ENCODE data around the gene TMC4. TPM values are rescaled to one million over a fixed set of nuclear protein-coding genes. Genes with fewer than 3 reads are reported as not detected.
A peak's percentile ranks its signal among the peaks of the same experiment; 100 is the strongest.

TMC4 gene
- total RNA-seq, 4 donors from 2014 or later: 0.87 to 1.6 TPM; not detected in 2

- H3K4me3 ChIP-seq: no peak overlapping the region
- H3K4me1 ChIP-seq: peaks cover 69 to 79% of the 10 kb centered on the region in 2 donors
- in situ Hi-C loops (cut with MboI; ENCODE audit: low sequenced_read_pairs in 4 of 4): loop anchor here in 1 of 4 donors (10.0 kb wide), 1 partner anchor 248 kb away; no protein-coding TSS in a partner anchor
These were observed 33.8 kb upstream of the TMC4 start for GRCh38 chr19:54206831-54207177.

GRCh38 chr19:54206030-54206830, 33.3 kb upstream of the TMC4 start:
- intact Hi-C loops (cut with DNase I; ENCODE audit: low total_unique reads) (loop anchor here (10.0 kb wide), 1 partner anchor 1399 kb away; the partner anchor contains the start of genes ZNF524 and ZNF865), in situ Hi-C loops (cut with MboI; ENCODE audit: low sequenced_read_pairs in 4 of 4) (loop anchor here in 1 of 4 donors (10.0 kb wide), 1 partner anchor 249 kb away; no protein-coding TSS in a partner anchor)
- Histone ChIP-seq H3K27ac (peak overlapping the region; percentile 5 to 95 (median 84)), H3K9me3 (no peaks in the 10 kb centered on the region), H3K27me3 (no peaks in the 10 kb centered on the region), H3K4me3 (no peak overlapping the region), H3K4me1 (peaks cover 75 to 83% of the 10 kb centered on the region in 2 donors), H3K36me3 (peaks cover 0 to 63% of the 10 kb centered on the region in 2 donors)
- DNase-seq (no peak), ATAC-seq (no peak)
- TF ChIP-seq POLR2A (IDR thresholded peaks at IDR 0.05): no peak
- no peak for TF ChIP-seq CTCF (IDR thresholded peaks at IDR 0.05 in 4 of 5, conservative IDR thresholded peaks at IDR 0.05 in 1 of 5)

More at GRCh38 chr19:54206831-54207177, 33.8 kb upstream of the TMC4 start:
- H3K27ac ChIP-seq: peak overlapping the region; percentile 74 to 95 (median 86)
- H3K9me3 ChIP-seq: no peaks in the 10 kb centered on the region
- peaks cover 0 to 63% of the 10 kb centered on the region in 2 donors for H3K36me3 ChIP-seq
- no peak for TF ChIP-seq CTCF (IDR thresholded peaks at IDR 0.05 in 4 of 5, conservative IDR thresholded peaks at IDR 0.05 in 1 of 5)
- no peak for TF ChIP-seq POLR2A (IDR thresholded peaks at IDR 0.05)
- ATAC-seq (no peak), DNase-seq (no peak)
- no peaks in the 10 kb centered on the region for H3K27me3 ChIP-seq
- intact Hi-C loops (cut with DNase I; ENCODE audit: low total_unique reads): loop anchor here (10.0 kb wide), 1 partner anchor 1398 kb away; the partner anchor contains the start of genes ZNF524 and ZNF865

- in situ Hi-C loops (cut with MboI; ENCODE audit: low sequenced_read_pairs in 4 of 4) (loop anchor here in 1 of 4 donors (10.0 kb wide), 1 partner anchor 250 kb away; no protein-coding TSS in a partner anchor), intact Hi-C loops (cut with DNase I; ENCODE audit: low total_unique reads) (loop anchor here (5.0 to 10.0 kb wide), 3 partner anchors 43 to 1400 kb away; partner anchors contain the start of genes ZNF524 and ZNF865)
- no peak for TF ChIP-seq CTCF (IDR thresholded peaks at IDR 0.05 in 4 of 5, conservative IDR thresholded peaks at IDR 0.05 in 1 of 5)
- TF ChIP-seq POLR2A (IDR thresholded peaks at IDR 0.05): no peak
- H3K27me3 ChIP-seq: no peaks in the 10 kb centered on the region
- peaks cover 76 to 79% of the 10 kb centered on the region in 2 donors for H3K4me1 ChIP-seq
- H3K27ac ChIP-seq: peak overlapping the region in 2 of 4 donors; percentile 95
- no peaks in the 10 kb centered on the region for H3K9me3 ChIP-seq
- peaks cover 0 to 63% of the 10 kb centered on the region in 2 donors for H3K36me3 ChIP-seq
- DNase-seq: no peak
- no peak for ATAC-seq
- H3K4me3 ChIP-seq: no peak overlapping the region
These were observed 32.0 kb upstream of the TMC4 start for GRCh38 chr19:54204767-54205468.

- no peak for ATAC-seq
- TF ChIP-seq CTCF (IDR thresholded peaks at IDR 0.05 in 4 of 5, conservative IDR thresholded peaks at IDR 0.05 in 1 of 5): no peak
- no peak for TF ChIP-seq POLR2A (IDR thresholded peaks at IDR 0.05)
- in situ Hi-C loops (cut with MboI; ENCODE audit: low sequenced_read_pairs in 4 of 4) (loop anchor here in 1 of 4 donors (10.0 kb wide), 1 partner anchor 252 kb away; no protein-coding TSS in a partner anchor), intact Hi-C loops (cut with DNase I; ENCODE audit: low total_unique reads) (loop anchor here (5.0 to 10.0 kb wide), 3 partner anchors 41 to 1402 kb away; partner anchors contain the start of genes ZNF524 and ZNF865)
- H3K27ac ChIP-seq: peak overlapping the region; percentile 63 to 95 (median 92)
- peaks cover 60 to 63% of the 10 kb centered on the region in 2 donors for H3K4me1 ChIP-seq
- peaks cover 0 to 61% of the 10 kb centered on the region in 2 donors for H3K36me3 ChIP-seq
- H3K4me3 ChIP-seq: peak overlapping the region in 2 of 4 donors; percentile 76 to 78
- H3K27me3 ChIP-seq: no peaks in the 10 kb centered on the region
- DNase-seq: no peak
- no peaks in the 10 kb centered on the region for H3K9me3 ChIP-seq
These were observed 30.2 kb upstream of the TMC4 start for GRCh38 chr19:54203151-54203611.

Data from gastrocnemius medialis (tissue), 4 donors.